PC-3 (cell line): Measurements from ENCODE around the gene ABAT.

Experiments
- CTCF ChIP-seq: fragments of 300-600 bp; sonication (generic); conservative IDR thresholded peaks from 2 replicates; pipeline ENCODE4 v1.5.1; 2017; ENCODE audit warnings: antibody characterized with exemption, low read depth, mild to moderate bottlenecking, low read length
- EZH2 ChIP-seq: fragments of 300-600 bp; sonication (generic); IDR thresholded peaks from one replicate; pipeline ENCODE4 v1.6.1; 2017; ENCODE audit warnings: antibody characterized with exemption, mild to moderate bottlenecking, low read length; ENCODE audit not compliant: unreplicated experiment
- EZH2phosphoT487 ChIP-seq: fragments of 300-600 bp; sonication (generic); IDR thresholded peaks from 2 replicates; pipeline ENCODE4 v1.6.1; 2018; ENCODE audit warnings: mild to moderate bottlenecking, antibody characterized with exemption, low read length, borderline replicate concordance

- TF ChIP-seq CTCF (no peak), EZH2 (no peak), EZH2phosphoT487 (no peak)
Measured at GRCh38 chr16:8677481-8677880, 3.1 kb downstream of the ABAT start.
